Gastrocnemius medialis (tissue), 4 donors: ENCODE data around the gene REXO4. TPM values are rescaled to one million over a fixed set of nuclear protein-coding genes. Genes with fewer than 3 reads are reported as not detected.
"Not testable (repeated sequence)": the region's sequence is repeated elsewhere in the genome, so short reads cannot be mapped to it uniquely, and the experiment has no call there.

ENCODE experiments used
- ATAC-seq, 2 donors: fragments of 150-250 bp; one replicate each; pipeline ENCODE4 v1.9.1; 2016
- DNase-seq, 2 donors: peaks; one replicate each; pipeline ENCODE4 v3.0.0-alpha.2; 2019
- H3K27ac ChIP-seq, 4 donors: fragments of 200-600 bp; sonication (generic); 1 replicate in 1 of 4; 2 replicates in 3 of 4; pipeline ENCODE4 v1.5.1; 2016 to 2018; ENCODE audit warnings: mild to moderate bottlenecking in 2 of 4, moderate library complexity in 1 of 4
- H3K27me3 ChIP-seq, 3 donors: fragments of 200-600 bp; sonication (generic) in 2 of 3; 1 replicate in 1 of 3; 2 replicates in 2 of 3; pipeline versions ENCODE4 v1.5.1 to v1.6.0; 2016 to 2019; ENCODE audit warnings: mild to moderate bottlenecking in 1 of 3, moderate library complexity in 1 of 3
- H3K36me3 ChIP-seq, 2 donors: fragments of 200-600 bp; sonication (generic) in 1 of 2; one replicate each; pipeline ENCODE4 v1.5.1; 2017 to 2018
- H3K4me1 ChIP-seq, 2 donors: fragments of 200-600 bp; sonication (generic) in 1 of 2; one replicate each; pipeline ENCODE4 v1.5.1; 2016 to 2017; ENCODE audit warnings: mild to moderate bottlenecking in 2 of 2
- H3K4me3 ChIP-seq, 4 donors: fragments of 200-600 bp; sonication (generic) in 3 of 4; 1 replicate in 1 of 4; 2 replicates in 3 of 4; pipeline ENCODE4 v1.5.1; 2016 to 2019; ENCODE audit warnings: mild to moderate bottlenecking in 2 of 4
- H3K9me3 ChIP-seq, 3 donors: fragments of 200-600 bp; sonication (generic) in 2 of 3; 1 replicate in 1 of 3; 2 replicates in 2 of 3; pipeline ENCODE4 v1.5.1; 2016 to 2019
- POLR2A ChIP-seq, 2 donors: fragments of 450-650 bp; IDR thresholded peaks; one replicate each; pipeline ENCODE4 v1.6.1; 2017; ENCODE audit warnings: antibody characterized with exemption in 2 of 2, mild to moderate bottlenecking in 2 of 2, moderate library complexity in 2 of 2
- in situ Hi-C, 4 donors: fragments of 200-750 bp; cut with MboI; loops; one replicate each; pipeline versions ENCODE4 v1.15.0 to v1.8.0; 2017; ENCODE audit warnings: low sequenced_read_pairs in 4 of 4
- intact Hi-C: fragments of 100-400 bp; cut with DNase I; formaldehyde crosslinking; loops from one replicate; pipeline ENCODE4 v1.15.1; 2023; ENCODE audit warnings: low total_unique reads
- total RNA-seq, 4 donors: library from RNA; depleted of rRNA; stranded (reverse); fragments of >200 nt; gene quantifications; one replicate each; pipeline versions ENCODE4 v1.1.0 to v1.2.3, GENCODE V29; 2016
- TF ChIP-seq, protein P1 (sequence below), 5 experiments: fragments of 450-650 bp in 3 of 5; fragments of 200-600 bp in 2 of 5; sonication (generic) in 2 of 5; IDR thresholded peaks in 4 of 5; conservative IDR thresholded peaks in 1 of 5; 1 replicate in 4 of 5; 2 replicates in 1 of 5; pipeline ENCODE4 v1.5.1; 2016 to 2019; ENCODE audit warnings: antibody characterized with exemption in 5 of 5, mild to moderate bottlenecking in 3 of 5, moderate library complexity in 3 of 5

The REXO4 gene
- total RNA-seq, 4 donors from 2014 or later = 26.1 to 42.5 (median 34.6) TPM

DNA sequence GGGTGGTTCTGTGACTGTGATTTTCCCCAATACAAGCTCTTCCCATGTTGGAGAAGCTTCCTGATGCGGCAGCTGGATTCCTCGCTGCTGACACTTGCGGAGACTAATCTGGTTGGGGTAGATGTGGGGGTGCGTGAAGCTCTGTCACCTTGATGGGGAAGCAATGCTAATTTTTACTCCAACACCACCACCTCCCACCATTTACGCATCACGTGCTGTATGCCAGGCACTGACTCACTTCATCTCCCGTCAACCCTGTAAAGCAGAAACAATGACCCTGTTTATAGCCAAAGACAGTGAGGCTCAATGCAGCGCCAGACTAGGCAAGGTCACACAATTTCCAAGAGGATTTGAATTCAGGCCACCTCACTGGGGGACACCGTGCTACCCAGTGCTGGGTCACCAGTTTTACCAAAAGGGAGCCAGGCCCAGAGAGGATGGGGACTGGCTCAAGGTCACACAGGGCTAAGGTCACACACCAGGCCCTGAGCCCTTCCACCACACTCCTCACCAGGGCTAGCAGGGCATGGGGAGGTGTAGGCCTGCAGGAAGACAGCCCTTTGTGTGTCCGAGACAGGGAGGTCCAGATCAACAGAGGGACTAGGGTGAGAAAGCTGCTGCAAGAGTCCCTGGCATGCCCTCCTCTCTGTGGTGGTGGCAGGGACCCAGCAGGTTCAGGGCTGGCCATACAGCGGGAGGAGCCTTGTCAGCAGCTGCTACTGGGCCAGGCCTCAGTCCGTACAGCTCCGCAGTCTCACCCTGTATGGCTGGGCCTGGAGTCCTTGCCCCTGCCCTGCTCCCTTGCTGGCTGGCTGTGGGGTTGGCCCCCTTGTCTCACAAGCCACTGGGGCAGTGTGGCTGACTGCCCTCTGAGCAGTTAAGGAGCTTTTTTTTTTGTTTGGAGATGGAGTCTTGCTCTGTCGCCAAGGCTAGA lies 38.4 kb downstream of the REXO4 start:
- intact Hi-C loops (loop anchor here (5.0 to 10.0 kb wide), 2 partner anchors 38 to 645 kb away; partner anchors contain the start of genes BRD3OS and REXO4), in situ Hi-C loops (no loop called here)
- ATAC-seq (no peak), DNase-seq (no peak)
- Histone ChIP-seq H3K4me1 (peaks cover 10 to 12% of the 10 kb centered on the region in 2 donors), H3K9me3 (no peaks in the 10 kb centered on the region), H3K36me3 (no peaks in the 10 kb centered on the region), H3K27me3 (no peaks in the 10 kb centered on the region), H3K4me3 (no peak overlapping the region), H3K27ac (no peak overlapping the region)
- no peak for TF ChIP-seq POLR2A (IDR thresholded peaks at IDR 0.05)
- TF ChIP-seq, protein P1, sequence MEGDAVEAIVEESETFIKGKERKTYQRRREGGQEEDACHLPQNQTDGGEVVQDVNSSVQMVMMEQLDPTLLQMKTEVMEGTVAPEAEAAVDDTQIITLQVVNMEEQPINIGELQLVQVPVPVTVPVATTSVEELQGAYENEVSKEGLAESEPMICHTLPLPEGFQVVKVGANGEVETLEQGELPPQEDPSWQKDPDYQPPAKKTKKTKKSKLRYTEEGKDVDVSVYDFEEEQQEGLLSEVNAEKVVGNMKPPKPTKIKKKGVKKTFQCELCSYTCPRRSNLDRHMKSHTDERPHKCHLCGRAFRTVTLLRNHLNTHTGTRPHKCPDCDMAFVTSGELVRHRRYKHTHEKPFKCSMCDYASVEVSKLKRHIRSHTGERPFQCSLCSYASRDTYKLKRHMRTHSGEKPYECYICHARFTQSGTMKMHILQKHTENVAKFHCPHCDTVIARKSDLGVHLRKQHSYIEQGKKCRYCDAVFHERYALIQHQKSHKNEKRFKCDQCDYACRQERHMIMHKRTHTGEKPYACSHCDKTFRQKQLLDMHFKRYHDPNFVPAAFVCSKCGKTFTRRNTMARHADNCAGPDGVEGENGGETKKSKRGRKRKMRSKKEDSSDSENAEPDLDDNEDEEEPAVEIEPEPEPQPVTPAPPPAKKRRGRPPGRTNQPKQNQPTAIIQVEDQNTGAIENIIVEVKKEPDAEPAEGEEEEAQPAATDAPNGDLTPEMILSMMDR (IDR thresholded peaks at IDR 0.05 in 4 of 5, conservative IDR thresholded peaks at IDR 0.05 in 1 of 5) = no peak

DNA sequence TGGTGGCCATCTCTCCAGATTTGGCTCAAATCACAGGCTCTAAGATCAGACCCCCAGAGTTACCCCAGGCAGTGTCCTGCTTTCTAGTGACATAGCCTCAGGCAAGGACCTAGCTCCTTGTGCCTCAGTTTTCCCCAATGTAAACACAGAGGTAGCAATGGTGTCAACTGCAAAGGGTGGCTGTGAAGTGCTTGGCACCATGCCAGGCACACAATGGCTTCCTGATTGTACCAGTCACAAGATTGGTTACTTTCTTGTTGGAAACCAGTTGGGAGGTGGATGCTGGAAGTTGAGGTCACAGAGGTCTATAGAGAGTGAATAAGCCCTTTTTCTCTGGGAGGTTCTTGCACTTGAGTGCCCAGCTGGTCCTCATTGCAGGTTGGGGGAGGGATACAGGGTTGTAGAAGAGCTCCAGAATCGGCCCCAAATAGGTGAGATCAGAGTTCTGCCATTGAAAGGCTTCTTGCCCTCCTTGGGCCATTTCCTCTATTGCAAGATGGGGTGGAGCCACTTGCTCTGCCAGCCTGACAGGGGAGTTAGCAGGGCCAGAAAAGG lies 39.3 kb downstream of the REXO4 start:
- Histone ChIP-seq H3K27ac (no peak overlapping the region), H3K36me3 (no peaks in the 10 kb centered on the region), H3K4me3 (no peak overlapping the region), H3K9me3 (no peaks in the 10 kb centered on the region), H3K4me1 (peaks cover 16 to 19% of the 10 kb centered on the region in 2 donors), H3K27me3 (no peaks in the 10 kb centered on the region)
- no peak for TF ChIP-seq POLR2A (IDR thresholded peaks at IDR 0.05)
- TF ChIP-seq, protein P1 (IDR thresholded peaks at IDR 0.05 in 4 of 5, conservative IDR thresholded peaks at IDR 0.05 in 1 of 5) = no peak
- ATAC-seq (no peak), DNase-seq (no peak)
- in situ Hi-C loops = no loop called here
- intact Hi-C loops = loop anchor here (5.0 to 10.0 kb wide), 2 partner anchors 39 to 646 kb away; partner anchors contain the start of genes BRD3OS and REXO4

DNA sequence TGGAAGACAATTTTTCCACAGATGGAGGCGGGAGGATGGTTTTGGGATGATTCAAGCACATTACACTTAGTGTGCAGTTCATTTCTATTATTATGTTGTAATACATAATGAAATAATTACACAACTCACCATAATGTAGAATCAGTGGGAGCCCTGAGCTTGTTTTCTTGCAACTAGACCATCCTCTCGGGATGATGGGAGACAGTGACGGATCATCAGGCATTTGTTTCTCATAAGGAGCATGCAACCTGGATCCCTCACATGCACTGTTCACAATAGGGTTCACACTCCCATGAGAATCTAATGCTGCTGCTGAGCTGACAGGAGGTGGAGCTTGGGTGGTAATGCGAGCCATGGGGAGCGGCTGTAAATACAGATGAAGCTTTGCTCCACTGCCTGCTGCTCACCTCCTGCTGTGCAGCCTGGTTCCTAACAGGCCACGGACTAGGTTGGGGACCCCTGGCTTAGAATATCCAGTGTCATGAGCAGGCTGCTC lies 40.0 kb downstream of the REXO4 start:
- TF ChIP-seq, protein P1 (IDR thresholded peaks at IDR 0.05 in 4 of 5, conservative IDR thresholded peaks at IDR 0.05 in 1 of 5) = no peak
- no peak for TF ChIP-seq POLR2A (IDR thresholded peaks at IDR 0.05)
- intact Hi-C loops (loop anchor here (1.0 to 10.0 kb wide), 4 partner anchors 21 to 647 kb away; partner anchors contain the start of genes BRD3OS, REXO4, SURF1 and SURF2), in situ Hi-C loops (no loop called here)
- ATAC-seq (no peak), DNase-seq (no peak)
- Histone ChIP-seq H3K4me1 (peaks cover 17 to 25% of the 10 kb centered on the region in 2 donors), H3K27ac (no peak overlapping the region), H3K27me3 (no peaks in the 10 kb centered on the region), H3K36me3 (no peaks in the 10 kb centered on the region), H3K9me3 (no peaks in the 10 kb centered on the region), H3K4me3 (no peak overlapping the region)

DNA sequence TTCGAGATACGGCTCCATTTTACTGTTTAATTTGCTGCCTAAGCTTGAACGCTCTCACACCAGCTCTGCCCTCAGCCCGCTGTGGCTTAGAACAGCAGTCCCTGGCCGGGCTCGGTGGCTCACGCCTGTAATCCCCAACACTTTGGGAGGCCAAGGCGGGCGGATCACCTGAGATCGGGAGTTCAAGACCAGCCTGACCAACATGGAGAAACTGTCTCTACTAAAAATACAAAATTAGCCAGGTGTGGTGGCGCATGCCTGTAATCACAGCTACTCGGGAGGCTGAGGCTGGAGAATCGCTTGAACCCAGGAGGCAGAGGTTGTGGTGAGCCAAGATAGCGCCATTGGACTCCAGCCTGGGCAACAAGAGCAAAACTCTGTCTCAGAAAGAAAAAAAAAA lies 40.5 kb downstream of the REXO4 start:
- H3K27ac ChIP-seq, DNase-seq, H3K36me3 ChIP-seq, ATAC-seq, H3K27me3 ChIP-seq, in situ Hi-C loops, H3K4me3 ChIP-seq, H3K9me3 ChIP-seq: not testable (repeated sequence)
- intact Hi-C loops = loop anchor here (1.0 to 10.0 kb wide), 4 partner anchors 20 to 648 kb away; partner anchors contain the start of genes BRD3OS, REXO4, SURF1 and SURF2
- peaks cover 22 to 30% of the 10 kb centered on the region in 2 donors for H3K4me1 ChIP-seq
